ENCODE results near the gene CGAS.
"Not testable (repeated sequence)": the region's sequence is repeated elsewhere in the genome, so short reads cannot be mapped to it uniquely, and the experiment has no call there.

The CGAS gene

DNA sequence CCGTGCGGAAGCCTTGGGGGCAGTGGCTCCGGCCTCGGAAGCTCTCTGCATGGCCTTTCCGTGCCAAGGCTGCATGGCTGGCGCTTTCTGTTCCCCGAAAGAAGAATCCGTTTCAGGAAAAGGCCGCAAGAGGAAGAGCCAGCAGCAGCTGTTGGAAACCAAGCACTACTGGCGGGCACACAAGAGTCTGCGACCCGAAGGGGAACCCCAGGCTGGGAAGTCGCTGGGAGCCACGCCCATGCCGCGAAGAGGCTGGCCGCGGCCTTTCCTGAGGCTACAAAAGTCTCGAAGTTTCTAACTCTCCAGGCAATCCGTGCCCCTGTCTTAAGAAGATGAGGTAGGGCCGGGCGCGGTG lies at the start of gene CGAS:
Gene CGAS, minus strand, starts transcription at position 191 of the 355 bp plus-strand sequence. Its CDS starts 116 bp downstream, at position 75.
- DNase-seq, result no peak

- no peak for DNase-seq
Measured at GRCh38 chr6:73497915-73498314, 45.8 kb upstream of the CGAS start.

GRCh38 chr6:73491377-73491776 lies 39.3 kb upstream of the CGAS start:
- DNase-seq, result no peak

GRCh38 chr6:73487473-73487872 lies 35.4 kb upstream of the CGAS start:
- DNase-seq, result no peak

GRCh38 chr6:73484438-73484837 lies 32.3 kb upstream of the CGAS start:
- no peak for DNase-seq

GRCh38 chr6:73481969-73482368 lies 29.9 kb upstream of the CGAS start:
- no peak for DNase-seq

DNA sequence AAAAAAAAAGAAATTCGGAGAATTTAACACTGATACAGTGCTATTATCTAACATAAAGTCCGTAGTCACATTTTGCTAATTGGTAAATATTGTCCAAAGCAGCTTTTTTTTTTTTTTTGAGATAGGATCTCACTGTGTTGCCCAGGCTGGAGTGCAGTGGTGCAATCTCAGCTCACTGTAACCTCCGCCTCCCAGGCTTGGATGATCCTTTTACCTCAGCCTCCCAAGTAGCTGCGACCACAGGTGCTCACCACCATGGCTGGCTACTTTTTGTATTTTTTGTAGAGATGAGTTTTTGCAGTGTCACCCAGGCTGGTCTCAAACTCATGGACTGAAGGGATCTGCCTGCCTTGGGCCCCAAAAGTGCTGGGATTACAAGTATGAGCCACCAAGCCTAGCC lies 25.3 kb upstream of the CGAS start:
- DNase-seq, result no peak

GRCh38 chr6:73476723-73477122 lies 24.6 kb upstream of the CGAS start:
- no peak for DNase-seq

DNA sequence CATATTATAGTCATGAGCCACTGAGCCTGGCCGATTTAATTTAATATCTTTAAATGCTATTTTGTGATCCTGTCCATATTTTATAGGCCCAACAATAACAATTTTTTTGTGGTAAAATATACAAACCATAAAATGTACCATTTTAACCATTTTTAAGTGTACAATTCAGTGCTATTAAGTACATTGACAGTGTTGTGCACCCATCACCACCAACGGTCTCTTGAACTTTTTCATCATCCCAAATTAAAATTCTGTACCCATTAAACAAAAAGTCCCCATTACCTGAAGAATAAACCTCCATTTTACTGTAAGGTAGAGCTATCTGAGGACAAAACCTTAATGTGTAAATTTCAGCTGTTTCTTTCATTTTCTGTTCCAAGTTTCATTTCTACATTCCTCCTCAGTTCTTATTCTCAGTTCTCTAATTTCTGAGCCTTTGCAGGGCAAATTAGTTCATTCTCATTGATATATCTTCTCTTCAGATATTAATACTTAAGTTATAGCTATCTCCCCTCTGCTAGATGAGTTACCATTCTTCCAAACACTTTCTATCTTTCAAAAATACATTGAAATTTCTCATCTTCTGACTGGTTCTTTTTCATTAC lies 19.7 kb upstream of the CGAS start:
- no peak for DNase-seq

DNA sequence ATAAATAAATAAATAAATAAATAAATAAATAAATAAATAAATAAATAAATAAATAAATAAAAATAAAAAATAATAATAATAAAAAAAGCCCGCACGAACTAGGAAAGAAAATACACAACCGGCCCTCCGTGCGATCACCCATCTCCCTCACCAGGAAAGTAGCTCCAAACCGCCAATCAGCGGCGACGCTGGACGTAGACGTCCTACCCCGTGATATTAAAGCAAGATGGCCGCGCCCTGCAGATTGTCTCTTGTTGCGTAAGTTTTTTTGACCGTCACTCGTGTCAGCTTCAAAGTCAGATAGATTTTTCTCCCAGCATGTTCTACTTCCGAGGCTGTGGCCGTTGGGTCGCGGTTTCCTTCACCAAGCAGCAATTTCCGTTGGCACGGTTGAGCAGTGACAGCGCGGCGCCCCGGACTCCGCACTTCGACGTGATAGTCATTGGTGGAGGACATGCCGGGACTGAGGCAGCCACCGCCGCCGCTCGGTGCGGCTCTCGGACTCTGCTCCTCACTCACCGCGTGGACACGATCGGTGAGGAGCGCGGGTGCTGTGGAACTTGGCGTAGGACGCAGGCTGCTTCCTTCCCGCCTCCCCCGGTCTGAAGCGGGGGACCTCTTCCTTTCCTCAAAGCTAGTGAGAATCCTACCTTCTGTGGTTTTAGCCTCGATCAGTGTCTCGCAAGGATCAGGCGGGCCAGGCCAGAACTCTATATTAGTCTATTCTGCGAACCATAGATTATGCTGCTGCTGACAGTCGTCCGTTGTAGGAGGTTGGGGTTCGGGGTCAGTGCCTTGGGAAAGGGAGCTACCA lies 9.6 kb upstream of the CGAS start, which contains the start of gene MTO1:
Gene MTO1, plus strand, starts transcription at position 201 of the 814 bp plus-strand sequence. Its CDS starts 118 bp downstream, at position 319.
- peak; percentile 91 for DNase-seq

- no peak for DNase-seq
Measured at GRCh38 chr6:73460056-73460455, 8.0 kb upstream of the CGAS start.

DNA sequence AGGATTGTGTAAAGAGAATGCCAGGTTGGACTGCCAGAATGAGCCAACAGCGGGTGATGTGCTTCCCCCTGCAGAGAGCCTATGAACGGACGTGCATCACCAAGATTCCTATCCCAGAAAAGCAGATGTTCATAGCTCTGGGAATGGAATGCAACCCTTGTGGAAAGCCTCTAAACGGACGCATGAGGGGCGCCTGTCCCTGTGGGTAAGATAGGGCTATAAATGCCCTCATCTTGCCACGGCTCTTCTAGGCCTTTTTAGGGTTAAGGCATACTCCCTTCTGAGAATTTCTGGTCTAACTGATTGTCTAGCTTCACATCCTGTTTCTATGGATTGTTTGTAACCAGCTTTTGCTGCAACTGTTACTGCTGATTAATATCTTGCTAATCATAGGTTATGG lies 7.4 kb upstream of the CGAS start:
- not testable (repeated sequence) for DNase-seq

- no peak for DNase-seq
Measured at GRCh38 chr6:73455865-73456629, 4.0 kb upstream of the CGAS start.

GRCh38 chr6:73451223-73452106 lies 632 bp downstream of the CGAS start:
- peak; percentile 36 for DNase-seq

DNA sequence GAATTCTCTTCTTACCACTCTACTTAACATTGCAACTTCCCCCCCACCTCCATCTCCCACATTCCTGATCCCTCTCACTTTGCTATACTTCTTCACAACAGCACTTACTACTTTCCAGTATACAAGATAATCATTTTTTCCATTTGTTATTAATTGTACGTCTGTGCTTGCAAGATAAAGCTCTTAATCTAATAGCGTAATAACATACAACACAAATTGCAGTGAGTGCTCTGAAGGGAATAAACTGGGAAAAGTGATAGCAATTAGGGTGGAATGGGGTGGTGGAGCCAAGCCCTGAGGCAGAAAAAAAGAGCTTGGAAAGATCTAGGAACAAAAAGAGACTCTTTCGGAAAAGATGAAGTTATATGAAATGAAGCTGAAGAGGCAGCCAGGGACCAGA lies 8.5 kb downstream of the CGAS start:
- no peak for DNase-seq

DNA sequence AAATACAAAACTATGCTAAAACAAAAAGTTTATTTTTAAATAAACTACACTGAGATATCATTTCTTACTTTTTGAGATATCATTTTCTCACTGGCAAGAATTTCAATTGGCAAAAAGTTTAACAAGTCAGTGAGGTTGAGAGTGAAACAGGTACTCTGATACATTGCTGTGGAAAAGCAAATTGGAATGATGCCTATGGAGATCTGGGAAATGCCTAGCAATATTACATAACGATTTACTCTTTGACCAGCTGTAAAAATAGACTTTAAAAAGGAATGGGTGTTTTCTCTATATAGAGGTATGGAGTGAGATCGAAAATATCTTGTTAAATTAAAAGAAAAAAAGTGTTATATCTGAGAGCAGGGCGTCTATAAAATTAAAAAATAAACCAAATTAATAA lies 16.9 kb downstream of the CGAS start:
- DNase-seq, result no peak

GRCh38 chr6:73421534-73421933 lies 30.6 kb downstream of the CGAS start:
- DNase-seq, result no peak

DNA sequence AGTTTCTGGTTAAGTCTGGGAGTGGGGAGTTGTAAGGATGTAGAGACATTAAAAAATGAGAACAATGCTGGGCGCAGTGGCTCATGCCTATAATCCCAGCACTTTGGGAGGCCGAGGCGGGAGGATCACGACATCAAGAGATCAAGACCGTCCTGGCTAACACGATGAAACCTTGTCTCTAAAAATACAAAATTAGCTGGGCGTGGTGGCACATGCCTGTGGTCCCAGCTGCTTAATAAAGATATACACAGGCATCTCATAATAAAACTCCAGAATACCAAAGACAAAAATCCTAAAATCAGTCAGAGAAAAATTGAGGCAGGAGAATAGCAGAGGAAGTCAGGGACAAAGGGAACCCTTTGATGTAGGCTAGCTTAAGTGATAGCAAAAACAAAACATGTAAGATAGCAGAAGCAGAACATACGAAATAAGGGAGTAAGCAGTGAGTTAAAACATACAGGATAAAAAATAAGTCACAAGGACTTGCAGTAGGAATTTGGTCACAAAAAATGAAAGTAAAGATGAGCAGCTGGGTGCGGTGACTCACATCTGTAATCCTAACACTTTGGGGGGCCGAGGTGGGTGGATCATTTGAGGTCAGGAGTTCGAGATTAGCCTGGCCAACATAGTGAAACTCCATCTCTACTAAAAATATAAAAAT lies 33.9 kb downstream of the CGAS start:
- DNase-seq, result no peak

- no peak for DNase-seq
Measured at GRCh38 chr6:73413102-73413501, 39.0 kb downstream of the CGAS start.

- no peak for DNase-seq
Measured at GRCh38 chr6:73409395-73409794, 42.7 kb downstream of the CGAS start.

- no peak for DNase-seq
Measured at GRCh38 chr6:73400656-73401055, 51.4 kb downstream of the CGAS start.

- no peak for DNase-seq
Measured at GRCh38 chr6:73395875-73396274, 56.2 kb downstream of the CGAS start.

Measured in NCI-H2029 (cell line).